HFF-Myc (cell line): ENCODE results near the gene KCND2.

Experiments
- DNase-seq: peaks from one replicate; pipeline ENCODE4 v3.0.0-alpha.2; 2011; ENCODE audit warnings: low read depth; ENCODE audit errors: extremely low read depth
- H3K4me3 ChIP-seq: replicated peaks from 2 replicates; pipeline ENCODE4 v1.5.1; 2011; ENCODE audit warnings: low read depth, mild to moderate bottlenecking, control low read depth, low read length
- TF ChIP-seq, protein P1 (sequence below): IDR thresholded peaks from 2 replicates; pipeline ENCODE4 v1.5.1; 2012; ENCODE audit warnings: mild to moderate bottlenecking, low read depth, low read length, control low read depth; ENCODE audit errors: missing control alignments

KCND2 gene

DNA sequence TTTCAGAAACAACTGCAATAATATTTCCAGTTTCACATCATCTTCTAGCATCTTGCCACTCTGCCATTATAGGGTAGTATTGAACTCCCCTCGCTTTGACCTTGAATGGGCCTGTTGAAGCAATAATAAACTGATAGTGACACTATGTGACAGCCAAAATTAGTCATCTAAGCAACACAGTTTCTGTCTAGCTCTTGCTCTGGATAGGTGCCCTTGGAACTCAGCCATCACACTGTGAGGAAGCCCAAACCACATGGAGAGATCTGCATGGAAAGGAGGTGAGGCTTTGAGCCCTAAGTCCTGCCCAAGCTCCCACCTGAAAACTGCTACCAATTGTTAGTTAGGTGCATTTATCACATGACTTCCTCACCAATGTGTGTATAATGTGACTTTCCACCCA, 18.1 kb upstream of the KCND2 start:
- TF ChIP-seq, protein P1, sequence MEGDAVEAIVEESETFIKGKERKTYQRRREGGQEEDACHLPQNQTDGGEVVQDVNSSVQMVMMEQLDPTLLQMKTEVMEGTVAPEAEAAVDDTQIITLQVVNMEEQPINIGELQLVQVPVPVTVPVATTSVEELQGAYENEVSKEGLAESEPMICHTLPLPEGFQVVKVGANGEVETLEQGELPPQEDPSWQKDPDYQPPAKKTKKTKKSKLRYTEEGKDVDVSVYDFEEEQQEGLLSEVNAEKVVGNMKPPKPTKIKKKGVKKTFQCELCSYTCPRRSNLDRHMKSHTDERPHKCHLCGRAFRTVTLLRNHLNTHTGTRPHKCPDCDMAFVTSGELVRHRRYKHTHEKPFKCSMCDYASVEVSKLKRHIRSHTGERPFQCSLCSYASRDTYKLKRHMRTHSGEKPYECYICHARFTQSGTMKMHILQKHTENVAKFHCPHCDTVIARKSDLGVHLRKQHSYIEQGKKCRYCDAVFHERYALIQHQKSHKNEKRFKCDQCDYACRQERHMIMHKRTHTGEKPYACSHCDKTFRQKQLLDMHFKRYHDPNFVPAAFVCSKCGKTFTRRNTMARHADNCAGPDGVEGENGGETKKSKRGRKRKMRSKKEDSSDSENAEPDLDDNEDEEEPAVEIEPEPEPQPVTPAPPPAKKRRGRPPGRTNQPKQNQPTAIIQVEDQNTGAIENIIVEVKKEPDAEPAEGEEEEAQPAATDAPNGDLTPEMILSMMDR: no peak
- no peak overlapping the region for H3K4me3 ChIP-seq
- no peak for DNase-seq

DNA sequence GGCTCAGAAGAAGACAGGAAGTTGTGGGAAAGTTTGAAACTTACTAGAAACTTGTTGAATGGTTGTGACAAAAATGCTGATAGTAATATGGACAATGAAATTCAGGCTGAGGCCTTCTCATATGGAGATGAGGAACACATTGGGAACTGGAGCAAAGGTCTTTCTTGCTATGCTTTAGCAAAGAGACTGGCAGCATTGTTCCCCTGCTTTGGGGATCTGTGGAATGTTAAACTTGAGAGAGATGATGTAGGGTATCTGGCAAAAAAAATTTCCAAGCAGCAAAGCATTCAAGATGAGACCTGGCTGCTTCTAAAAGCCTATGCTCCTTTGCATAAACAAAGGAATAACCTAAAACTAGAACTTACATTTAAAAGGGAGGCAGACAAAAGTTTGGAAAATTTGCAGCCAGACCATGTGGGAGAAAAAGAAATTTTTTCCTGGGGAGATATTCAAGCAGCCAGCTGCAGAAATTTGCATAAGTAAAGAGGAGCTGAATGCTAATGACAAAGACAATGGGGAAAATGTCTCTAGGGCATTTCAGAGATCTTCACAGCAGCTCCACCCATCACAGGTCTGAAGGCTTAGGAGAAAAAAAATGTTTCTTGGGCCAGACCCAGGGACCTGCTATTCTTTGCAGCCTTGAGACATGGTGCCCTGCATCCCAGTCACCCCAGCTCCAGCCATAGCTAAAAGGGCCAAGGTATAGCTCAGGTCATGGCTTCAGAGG, 16.5 kb upstream of the KCND2 start:
- TF ChIP-seq, protein P1: no peak
- DNase-seq: no peak
- no peak overlapping the region for H3K4me3 ChIP-seq

DNA sequence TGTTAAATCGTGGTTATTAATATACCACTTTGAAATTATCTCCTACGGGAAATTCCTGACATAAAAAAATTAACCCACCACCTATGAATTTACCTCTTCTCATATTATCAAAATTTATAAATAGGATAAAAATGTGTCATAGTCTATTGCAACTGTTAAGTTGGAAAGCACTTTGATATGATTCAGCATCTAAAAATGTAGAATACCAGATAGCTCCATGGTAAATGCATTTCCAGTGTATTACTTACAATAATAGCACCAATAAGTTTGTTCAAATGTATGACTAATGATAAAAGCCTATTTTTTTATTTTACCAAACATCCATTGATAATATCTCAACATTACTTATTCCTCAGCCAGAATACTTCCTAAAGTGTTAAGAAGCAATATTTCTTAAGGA, 13.6 kb upstream of the KCND2 start:
- no peak overlapping the region for H3K4me3 ChIP-seq
- TF ChIP-seq, protein P1: no peak

DNA sequence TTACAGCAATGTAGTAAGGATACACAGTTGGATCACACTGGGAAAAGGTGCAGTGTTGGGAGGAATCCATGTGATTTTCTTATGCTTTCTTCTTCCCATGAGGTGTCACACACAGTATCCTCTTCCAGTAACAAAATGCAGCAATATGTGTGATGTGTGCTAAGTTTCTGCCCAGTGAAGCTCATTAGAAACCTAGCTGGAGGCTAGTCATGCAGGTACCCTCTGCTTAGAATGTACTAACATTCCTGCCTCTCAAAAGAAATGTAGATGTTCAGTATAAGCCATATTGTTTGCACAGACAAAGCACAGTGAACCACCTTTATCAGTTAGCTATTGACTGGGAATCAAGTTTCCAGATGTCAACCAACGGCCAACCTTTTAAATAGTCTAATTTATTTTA, 12.9 kb upstream of the KCND2 start:
- TF ChIP-seq, protein P1: no peak
- no peak overlapping the region for H3K4me3 ChIP-seq
- DNase-seq: no peak

More for the DNA sequence above, 13.6 kb upstream of the KCND2 start:
- DNase-seq: no peak

DNA sequence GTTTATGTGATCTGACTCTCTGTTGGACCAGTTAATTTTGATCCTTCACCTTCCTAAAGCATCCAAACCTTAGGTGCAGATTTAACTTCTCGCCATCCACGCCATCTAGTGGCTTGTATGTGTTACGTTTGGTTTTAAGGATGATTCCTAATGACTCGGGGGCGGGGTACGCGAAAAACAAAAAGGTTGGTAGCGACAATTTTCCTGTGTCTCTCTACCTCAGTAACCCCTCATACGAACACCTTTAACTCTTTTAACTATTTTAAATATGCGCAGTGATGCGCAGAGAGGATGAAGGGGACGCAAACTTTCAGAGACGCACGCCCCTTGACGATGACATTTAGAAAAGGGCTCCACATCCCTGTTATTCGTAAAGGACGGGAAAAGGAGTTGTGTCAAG, 714 bp upstream of the KCND2 start:
- TF ChIP-seq, protein P1: peak; percentile 68
- no peak overlapping the region for H3K4me3 ChIP-seq
- DNase-seq: peak; percentile 4

DNA sequence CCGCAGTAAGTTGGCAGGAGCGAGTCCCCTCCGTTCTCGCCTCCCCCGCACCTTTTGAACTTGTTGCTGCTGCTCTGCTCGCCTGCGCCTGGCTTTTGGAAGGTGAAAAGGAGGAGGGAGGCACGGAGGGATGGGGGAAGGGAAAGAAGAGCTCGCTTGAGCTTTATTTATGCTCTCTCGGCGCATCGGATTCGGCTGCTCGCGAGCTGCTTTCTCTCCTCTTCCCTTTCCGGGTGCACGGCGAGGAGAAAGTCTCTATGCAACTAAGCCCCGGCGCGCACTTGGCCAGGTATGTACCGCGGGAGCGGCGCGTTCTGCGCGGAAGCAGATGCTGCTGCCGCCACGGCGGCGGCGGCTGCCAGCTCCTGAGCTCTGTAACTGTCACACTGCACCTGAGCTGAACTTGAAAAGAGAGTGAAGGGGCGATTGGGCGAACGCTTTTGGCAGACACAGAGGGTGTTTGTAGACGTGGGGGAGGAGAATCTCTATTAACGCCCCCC, 551 bp downstream of the KCND2 start:
- DNase-seq: no peak
- no peak overlapping the region for H3K4me3 ChIP-seq
- TF ChIP-seq, protein P1: no peak

DNA sequence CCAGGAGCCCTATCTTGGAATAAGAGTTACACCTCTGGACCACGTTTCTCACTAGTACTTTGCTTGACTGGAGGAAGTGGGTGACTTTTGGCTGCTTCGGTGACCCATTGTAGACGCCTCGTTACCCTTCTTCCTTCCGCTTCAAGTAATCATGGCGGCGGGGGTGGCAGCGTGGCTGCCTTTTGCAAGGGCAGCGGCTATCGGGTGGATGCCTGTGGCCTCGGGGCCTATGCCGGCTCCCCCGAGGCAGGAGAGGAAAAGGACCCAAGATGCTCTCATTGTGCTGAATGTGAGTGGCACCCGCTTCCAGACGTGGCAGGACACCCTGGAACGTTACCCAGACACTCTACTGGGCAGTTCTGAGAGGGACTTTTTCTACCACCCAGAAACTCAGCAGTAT, 1.5 kb downstream of the KCND2 start:
- H3K4me3 ChIP-seq: no peak overlapping the region
- no peak for DNase-seq
- TF ChIP-seq, protein P1: no peak
